ENCODE data around the gene JAM3. TPM values are rescaled to one million over a fixed set of nuclear protein-coding genes. Genes with fewer than 3 reads are reported as not detected.
A peak's percentile ranks its signal among the peaks of the same experiment; 100 is the strongest.

JAM3 gene
- polyA plus RNA-seq (2014; cell fraction: cytosol; rRNA removed), result 37.8 and 46.1 TPM in 2 replicates
- polyA plus RNA-seq (2014; cell fraction: nucleus; rRNA removed), result 39.7 and 61.3 TPM in 2 replicates

GRCh38 chr11:134068829-134069425 is at the start of gene JAM3:
JAM3 (plus strand) TSS chr11:134069072; CDS start chr11:134069084, 12 bp downstream.
- DNase-seq (ENCODE audit: low spot score), result peak; percentile 87

- DNase-seq (ENCODE audit: low spot score), result no peak
Observed at GRCh38 chr11:134019500-134019899, 49.4 kb upstream of the JAM3 start.

- DNase-seq (ENCODE audit: low spot score), result no peak
Observed at GRCh38 chr11:134020598-134020997, 48.3 kb upstream of the JAM3 start.

- no peak for DNase-seq (ENCODE audit: low spot score)
Observed at GRCh38 chr11:134021326-134021725, 47.5 kb upstream of the JAM3 start.

- DNase-seq (ENCODE audit: low spot score), result no peak
Observed at GRCh38 chr11:134022748-134023147, 46.1 kb upstream of the JAM3 start.

GRCh38 chr11:134024420-134025081 is 44.3 kb upstream of the JAM3 start:
- DNase-seq (ENCODE audit: low spot score), result no peak

GRCh38 chr11:134025082-134025429 is 43.8 kb upstream of the JAM3 start:
- DNase-seq (ENCODE audit: low spot score), result no peak

- no peak for DNase-seq (ENCODE audit: low spot score)
Observed at GRCh38 chr11:134026655-134027343, 42.1 kb upstream of the JAM3 start.

GRCh38 chr11:134027671-134028070 is 41.2 kb upstream of the JAM3 start:
- DNase-seq (ENCODE audit: low spot score), result no peak

- DNase-seq (ENCODE audit: low spot score), result no peak
Observed at GRCh38 chr11:134028368-134028920, 40.4 kb upstream of the JAM3 start.

- no peak for DNase-seq (ENCODE audit: low spot score)
Observed at GRCh38 chr11:134030853-134031252, 38.0 kb upstream of the JAM3 start.

- no peak for DNase-seq (ENCODE audit: low spot score)
Observed at GRCh38 chr11:134032043-134032442, 36.8 kb upstream of the JAM3 start.

- DNase-seq (ENCODE audit: low spot score), result peak; percentile 71
Observed at GRCh38 chr11:134032501-134033091, 36.3 kb upstream of the JAM3 start.

GRCh38 chr11:134033276-134033675 is 35.6 kb upstream of the JAM3 start:
- no peak for DNase-seq (ENCODE audit: low spot score)

- DNase-seq (ENCODE audit: low spot score), result peak; percentile 87
Observed at GRCh38 chr11:134033696-134034491, 35.0 kb upstream of the JAM3 start.

GRCh38 chr11:134034496-134035381 is 34.1 kb upstream of the JAM3 start:
- DNase-seq (ENCODE audit: low spot score), result no peak

GRCh38 chr11:134036492-134037045 is 32.3 kb upstream of the JAM3 start:
- DNase-seq (ENCODE audit: low spot score), result no peak

- no peak for DNase-seq (ENCODE audit: low spot score)
Observed at GRCh38 chr11:134037046-134037908, 31.6 kb upstream of the JAM3 start.
